ENCODE results near the gene KDM7A.

- TF ChIP-seq CTCF (IDR thresholded peaks at IDR 0.05) (no peak), ZFX (IDR thresholded peaks at IDR 0.05; ENCODE audit: borderline replicate concordance) (no peak)
These were observed 129.6 kb downstream of the KDM7A start for GRCh38 chr7:140047197-140047596.

Measured in 22Rv1 (cell line).